Esophagus mucosa (tissue), 1 donor: Measurements from ENCODE around the gene MC1R. TPM values are rescaled to one million over a fixed set of nuclear protein-coding genes. Genes with fewer than 3 reads are reported as not detected.
A peak's percentile ranks its signal among the peaks of the same experiment; 100 is the strongest.

Experiments
- ATAC-seq: fragments of 200-7000 bp; cut with Tn5 transposase; one replicate; pipeline ENCODE4 v1.9.1; 2020
- total RNA-seq: library from RNA; stranded (reverse); gene quantifications from one replicate; pipeline ENCODE4 v1.2.4, GENCODE V29; 2023
- donor health status: DM: yes; HTN: yes; CAD: no.

MC1R gene
- total RNA-seq, 1 donor from 2014 or later, result 1.6 TPM

DNA sequence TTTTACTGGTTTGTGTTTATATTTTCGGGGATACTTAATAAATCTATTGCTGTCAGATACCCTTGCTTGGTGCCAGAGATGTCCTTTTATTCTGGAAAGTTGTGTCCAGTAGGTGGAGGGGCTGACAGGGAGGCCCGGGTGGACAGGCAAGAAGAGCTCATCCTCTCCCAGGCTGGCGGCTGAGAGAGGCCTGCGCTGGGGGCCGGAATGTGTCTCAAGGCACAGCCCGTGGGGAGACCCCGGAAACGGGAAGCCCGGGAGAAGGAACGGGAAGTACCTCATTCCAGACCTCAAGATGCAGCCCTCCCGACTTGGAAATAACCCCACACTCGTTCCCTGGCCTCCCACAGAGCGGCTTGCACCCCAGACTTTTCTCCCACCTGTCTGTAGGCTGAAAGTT, 17.4 kb downstream of the MC1R start:
- ATAC-seq, result no peak

DNA sequence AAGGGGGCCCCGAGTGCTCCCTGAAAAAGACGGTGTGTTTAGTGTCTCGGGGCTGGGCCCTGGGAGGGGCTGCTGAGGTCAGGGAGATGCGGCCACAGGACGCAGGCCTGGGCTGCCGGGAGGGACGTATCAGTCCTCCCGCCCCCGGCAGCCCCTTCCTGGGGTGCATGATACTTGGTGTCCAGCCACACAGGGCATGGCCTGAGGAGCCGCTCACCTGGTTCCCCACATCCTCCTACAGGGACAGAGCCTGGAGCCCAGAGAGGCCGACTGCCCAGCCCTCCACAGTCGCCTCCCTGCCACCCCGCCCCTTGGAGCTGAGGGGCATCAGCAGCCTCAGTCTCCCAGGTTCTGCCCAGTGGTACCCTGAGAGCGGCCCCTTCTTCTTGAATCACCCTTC, 17.8 kb downstream of the MC1R start:
- ATAC-seq, result no peak

DNA sequence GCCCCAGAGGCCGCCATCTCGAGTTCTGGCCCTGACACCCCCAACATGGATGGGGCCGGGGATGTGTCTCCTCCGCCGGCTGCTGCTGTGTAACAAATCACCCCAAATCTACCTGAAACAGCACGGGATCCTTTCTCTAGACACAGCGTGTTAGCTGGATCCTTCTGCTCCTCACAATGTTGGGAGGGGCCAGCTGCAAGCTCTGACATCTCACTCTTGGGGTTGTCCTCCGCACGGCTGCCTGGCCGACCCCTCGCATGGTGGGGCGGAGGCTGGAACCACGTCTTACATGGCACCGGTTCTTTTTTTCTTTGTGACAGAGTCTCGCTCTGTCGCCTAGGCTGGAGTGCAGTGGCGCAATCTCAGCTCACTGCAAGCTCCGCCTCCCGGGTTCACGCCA, 18.3 kb downstream of the MC1R start:
- ATAC-seq, result no peak

DNA sequence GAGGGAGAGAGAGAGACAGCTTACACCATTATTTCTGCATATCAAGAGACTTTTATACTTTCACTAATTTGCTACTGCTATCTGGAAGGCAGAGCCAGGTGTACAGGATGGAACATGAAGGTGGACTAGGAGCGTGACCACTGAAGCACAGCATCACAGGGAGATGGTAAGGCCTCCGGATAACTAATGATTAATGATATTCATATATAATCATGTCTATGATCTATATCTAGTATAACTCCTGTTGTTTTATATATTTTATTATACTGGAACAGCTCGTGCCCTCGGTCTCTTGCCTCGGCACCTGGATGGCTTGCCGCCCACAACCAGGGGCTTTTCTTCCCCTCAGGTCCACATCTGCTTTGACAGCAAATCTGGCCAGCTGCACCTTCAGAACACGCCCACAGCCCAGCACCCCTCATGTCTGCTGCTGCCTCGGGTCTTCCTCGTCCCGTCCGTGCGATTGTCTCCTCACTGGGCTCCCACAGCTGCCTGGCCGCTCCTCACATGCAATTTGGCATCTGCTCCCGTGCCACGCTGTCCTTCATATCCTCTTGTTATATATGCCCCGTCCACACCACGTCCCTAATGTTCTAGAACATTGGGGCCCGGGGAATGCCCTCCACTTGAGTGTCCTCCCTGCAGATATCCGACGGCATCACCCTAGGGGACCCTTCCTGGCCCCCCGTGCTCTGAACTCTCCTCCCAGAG, 19.7 kb downstream of the MC1R start:
- peak; percentile 13 for ATAC-seq

DNA sequence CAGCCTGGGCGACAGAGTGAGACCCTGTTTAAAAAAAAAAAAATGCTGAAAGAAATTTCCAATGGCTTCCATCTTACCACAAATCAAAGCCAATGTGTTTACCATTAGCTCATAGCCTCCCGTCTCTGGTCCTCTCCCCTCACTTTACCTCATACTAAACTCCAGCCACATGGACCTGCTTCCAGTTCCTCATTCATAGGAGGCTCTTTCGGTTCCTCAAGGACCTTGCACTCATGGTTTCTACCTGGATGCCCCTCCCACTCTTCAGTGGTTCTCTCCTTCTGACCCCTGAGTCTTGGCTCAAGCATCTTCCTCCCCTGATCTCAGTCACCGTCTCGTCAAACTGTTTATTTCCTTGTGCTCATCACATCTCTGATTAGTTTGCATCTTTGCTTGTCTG, 26.1 kb downstream of the MC1R start:
- ATAC-seq, result no peak

DNA sequence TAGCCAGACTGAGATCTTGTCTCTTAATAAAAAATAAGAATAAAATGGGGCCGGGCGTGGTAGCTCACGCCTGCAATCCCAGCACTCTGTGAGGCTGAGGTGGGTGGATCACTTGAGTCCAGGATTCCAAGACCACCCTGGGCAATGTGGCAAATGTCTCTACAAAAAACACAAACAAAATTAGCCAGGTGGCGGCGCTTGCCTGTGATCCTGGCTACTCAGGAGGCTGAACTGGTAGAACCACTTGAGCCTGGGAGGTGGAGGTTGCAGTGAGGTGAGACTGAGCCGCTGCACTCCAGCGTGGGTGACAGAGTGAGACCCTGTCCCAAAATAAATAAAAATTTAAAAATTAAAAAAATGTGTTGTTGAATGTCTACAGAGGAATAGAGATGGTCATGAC, 27.0 kb downstream of the MC1R start:
- ATAC-seq, result no peak

DNA sequence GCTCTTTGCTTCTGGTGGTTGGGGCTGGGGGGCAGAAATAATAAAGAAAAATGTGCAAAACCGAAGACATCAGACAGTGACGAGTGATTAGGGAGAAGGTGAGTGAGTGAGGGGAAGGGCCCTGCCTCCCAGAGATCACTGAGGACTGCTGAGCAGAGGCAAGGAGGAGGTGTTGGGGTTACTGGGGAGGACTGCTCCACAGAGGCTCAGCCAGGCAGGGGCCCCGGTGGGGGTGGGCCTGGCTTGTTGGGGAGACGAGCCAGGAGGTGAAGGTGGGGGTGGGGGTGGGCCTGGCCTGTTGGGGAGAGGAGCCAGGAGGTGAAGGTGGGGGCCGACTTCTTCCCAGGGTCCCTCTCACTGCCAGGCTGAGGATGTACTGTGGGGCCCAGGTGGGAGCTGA, 27.9 kb downstream of the MC1R start:
- no peak for ATAC-seq

DNA sequence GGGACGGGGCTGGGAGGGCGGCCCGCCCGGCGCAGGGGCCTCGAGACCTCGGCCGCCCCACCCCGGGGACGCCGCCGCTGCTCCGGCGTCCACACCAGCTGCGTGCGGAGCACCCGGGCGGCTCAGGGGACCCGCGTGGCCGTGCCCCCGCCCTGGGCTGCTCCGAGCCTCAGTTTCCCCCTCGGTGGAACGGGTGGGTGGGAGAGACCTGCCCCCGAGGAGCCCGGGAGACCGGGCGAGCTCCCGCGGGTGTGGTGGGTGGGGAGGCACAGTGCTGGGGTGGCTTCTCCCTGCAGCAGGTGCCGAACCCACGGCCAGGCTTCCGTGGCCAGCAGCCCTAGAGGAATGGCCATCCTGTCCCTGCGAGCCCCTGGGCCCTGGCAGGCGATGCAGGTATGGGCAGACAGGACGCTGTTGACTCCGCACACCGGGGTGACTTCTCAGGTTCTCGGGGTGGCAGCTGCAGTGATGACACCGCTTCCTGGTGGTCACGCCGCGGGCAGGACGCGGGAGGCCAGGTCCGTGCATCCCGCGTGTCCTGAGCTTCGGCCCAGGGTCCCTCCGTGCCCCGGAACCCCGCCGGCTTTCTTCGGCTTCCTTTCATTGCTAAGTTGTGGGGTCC, 30.6 kb downstream of the MC1R start:
- peak; percentile 7 for ATAC-seq

DNA sequence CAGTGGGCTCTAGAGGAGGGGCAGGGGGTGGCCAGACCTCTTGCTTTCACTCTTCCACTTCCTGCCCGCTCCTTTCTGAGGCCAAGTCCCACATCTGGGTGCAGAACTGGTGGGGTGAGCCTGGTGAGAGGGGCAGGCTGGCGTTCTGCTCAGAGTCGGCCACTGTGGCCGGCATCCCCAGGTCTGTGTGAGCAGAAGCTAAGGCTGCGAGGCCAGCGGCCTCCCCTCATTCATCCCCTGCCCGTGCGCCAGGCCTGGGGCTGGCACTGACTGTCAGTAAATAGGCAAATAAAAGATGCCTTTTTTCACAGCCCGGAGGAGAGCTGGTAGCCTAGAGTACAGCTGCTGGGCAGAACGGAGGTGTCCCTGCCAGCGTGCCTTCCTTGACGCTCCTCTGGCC, 31.1 kb downstream of the MC1R start:
- no peak for ATAC-seq

DNA sequence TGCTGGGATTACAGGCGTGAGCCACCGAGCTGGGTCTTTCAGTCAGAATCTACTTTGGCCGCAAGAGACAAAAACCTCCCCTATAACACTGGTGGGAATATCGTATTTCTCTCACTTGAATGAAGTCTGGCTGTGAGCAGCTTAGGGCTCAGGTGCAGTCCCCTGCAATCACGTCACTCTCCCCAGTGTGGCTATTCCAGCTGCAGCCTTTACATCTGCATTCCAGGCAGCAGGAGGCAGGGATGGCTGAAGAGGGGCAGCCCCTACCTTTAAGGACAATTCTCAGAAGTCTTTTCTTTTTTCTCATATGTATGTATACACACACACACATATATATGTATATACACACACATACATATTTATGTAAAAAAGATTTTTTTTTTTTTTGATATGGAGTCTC, 32.8 kb downstream of the MC1R start:
- ATAC-seq, result no peak

DNA sequence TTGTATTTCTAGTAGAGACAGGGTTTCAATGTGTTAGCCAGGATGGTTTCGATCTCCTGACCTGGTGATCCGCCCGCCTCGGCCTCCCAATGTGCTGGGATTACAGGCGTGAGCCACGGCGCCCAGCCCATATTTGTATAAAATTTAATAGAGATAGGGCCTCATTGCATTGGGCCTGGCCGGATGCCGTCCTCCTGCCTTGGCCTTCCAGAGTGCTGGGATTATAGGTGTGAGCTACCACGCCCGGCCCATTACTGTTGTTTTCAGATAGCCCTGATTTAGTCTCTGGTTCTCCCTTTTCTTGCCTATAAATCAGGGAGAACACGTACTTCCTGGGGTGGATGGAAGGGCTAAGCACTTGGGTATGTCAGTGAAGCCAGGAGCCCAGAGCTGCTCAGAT, 33.4 kb downstream of the MC1R start:
- ATAC-seq, result no peak

DNA sequence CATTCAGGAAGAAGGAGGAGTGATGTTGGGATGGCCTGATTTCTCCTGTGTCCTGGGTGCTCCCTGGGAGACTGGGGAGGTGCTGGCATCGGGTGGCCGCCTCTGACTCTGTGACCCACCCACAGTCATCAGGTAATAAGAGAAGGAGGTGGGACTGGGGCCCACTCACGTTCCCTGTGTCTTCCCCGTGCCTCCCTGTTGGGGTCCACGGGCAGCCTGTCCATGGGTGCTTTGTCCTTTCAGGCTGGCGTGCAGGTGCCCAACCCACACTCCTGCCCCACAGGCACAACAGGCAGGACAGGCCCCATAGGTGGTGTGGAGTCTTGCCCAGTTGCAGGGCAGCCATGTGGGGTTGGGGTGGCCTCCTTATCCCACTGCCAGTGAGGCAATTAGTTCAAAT, 33.9 kb downstream of the MC1R start:
- no peak for ATAC-seq

DNA sequence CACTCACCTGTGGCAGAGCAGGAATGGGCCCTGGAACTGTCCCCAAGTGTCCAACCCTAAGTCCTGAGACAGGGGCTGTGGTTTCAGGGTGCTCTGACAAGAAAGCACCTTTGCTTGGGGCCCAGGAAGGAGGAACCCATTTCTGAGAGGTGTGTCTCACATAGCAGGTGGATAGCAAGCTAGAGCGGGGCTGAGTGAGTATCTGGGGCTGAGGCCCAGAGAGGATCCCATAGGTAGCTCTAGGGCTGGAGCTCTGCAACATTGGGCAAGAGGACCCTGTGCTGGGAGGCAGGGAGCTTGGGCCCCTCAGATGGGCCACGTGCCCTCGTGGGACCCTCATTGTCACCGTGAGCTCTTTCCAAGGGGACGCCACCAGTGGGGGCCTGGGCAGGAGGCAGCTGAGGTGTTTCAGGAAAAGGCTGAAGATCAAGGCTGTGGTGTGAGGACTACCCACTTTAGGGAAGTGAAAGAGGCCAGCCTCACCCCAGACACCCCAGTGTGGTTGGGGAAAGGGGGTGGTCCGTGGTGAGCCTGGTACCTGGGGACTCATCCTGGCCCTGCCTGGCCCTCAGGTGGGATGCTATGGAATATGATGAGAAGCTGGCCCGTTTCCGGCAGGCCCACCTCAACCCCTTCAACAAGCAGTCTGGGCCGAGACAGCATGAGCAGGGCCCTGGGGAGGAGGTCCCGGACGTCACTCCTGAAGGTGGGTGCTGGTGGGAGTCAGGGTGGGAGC, 35.2 kb downstream of the MC1R start:
- ATAC-seq, result no peak

DNA sequence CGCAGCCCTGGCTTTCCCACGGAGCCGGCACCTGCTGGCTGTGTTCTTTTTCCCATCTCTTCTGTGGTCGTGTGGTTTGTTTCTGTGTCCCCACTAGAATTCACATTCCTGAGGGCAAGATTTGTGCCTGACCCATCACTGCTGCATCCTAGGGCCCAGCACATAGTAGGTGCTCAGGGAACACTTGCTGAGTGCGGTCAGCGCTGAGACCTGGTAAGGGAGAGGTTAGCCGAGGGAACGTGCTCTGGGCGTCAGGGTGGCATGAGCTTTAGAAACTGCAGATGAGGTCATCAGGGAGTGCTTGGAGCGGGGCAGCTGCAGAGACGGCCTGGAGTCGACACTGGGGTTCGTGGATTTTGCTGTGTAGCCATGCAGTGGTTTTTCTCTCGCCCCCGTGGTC, 35.8 kb downstream of the MC1R start:
- no peak for ATAC-seq

DNA sequence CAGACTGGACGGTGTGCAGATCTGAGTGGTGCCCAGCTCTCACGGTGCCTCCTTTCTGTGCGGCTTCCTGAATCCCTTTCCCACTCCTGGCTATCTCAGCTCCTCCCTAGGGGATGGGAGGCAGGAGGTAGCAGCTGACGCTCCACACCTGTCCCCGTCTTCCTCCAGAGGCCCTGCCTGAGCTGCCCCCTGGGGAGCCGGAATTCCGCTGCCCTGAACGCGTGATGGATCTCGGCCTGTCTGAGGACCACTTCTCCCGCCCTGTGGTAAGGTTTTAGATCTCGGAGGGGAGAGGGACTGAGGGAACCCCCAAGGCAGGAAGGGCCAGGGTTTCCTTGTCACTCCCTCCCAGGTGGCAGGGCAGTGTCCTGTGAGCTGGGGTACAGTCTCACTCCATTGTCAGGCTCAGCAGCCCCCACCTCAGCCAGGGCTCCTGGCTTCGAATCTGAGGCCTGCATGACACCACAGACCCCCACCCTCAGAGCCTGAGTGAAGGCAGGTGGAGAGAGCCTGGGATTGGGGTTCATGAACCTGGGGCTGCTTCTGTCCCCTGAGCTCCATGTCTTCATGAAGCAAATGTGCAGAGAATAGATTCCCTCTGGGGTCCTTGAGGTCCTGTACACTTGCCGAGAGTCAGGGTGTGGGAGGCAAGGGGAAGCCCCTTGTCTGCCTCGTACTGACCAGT, 36.5 kb downstream of the MC1R start:
- ATAC-seq, result no peak

DNA sequence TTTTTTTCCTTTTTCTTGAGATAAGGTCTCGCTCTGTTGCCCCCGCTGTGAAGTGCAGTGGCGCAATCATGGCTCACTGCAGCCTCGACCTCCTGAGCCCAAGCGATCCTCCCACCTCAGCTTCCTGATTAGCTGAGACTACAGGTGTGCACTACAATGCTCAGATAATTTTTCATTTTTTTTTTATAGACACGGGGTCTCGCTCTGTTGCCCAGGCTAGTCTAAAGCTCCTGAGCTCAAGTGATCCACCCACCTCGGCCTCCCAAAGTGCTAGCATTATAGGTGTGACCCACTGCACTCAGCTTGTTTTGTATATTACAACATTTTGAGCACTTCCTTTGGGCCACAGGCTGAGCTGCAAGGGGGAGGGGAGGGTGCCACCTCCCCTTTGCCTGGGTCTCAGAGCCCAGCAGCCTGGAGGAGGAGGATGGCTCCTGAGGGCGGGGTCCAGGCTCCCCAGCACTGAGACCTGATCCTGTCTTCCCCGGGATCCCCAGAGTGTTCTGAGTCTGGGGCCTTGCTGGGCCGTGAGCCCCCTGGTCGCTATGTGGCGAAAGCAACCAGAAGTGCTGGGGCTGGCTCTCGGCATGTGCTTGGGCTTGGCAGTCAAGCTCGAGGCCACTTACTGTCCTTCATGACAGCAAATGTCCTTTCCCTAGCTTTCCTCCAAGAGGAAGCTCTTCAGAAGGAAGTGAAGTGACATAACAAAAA, 38.0 kb downstream of the MC1R start:
- no peak for ATAC-seq

DNA sequence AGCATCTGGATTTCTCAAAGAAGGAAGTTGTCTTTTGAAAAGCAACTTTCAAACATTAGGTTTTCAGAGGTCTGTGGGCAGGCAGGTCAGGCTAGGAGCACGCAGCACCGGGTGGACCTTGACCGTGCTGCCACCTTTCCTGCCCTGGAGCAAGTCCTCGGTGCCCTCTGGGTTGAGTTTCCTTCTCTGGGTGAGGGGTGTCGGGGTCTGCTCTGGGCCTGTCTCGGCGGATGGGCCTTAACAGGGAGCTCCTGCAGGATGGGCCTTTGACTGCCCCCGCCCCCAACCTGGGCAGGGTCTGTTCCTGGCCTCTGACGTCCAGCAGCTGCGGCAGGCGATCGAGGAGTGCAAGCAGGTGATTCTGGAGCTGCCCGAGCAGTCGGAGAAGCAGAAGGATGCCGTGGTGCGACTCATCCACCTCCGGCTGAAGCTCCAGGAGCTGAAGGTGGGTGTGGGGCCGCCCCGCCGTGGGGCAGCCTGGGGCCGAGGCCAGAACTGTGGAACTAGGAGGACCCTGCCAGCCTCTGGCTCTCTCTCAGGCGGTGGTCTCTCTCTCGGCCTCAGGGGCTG, 38.6 kb downstream of the MC1R start:
- ATAC-seq, result no peak

DNA sequence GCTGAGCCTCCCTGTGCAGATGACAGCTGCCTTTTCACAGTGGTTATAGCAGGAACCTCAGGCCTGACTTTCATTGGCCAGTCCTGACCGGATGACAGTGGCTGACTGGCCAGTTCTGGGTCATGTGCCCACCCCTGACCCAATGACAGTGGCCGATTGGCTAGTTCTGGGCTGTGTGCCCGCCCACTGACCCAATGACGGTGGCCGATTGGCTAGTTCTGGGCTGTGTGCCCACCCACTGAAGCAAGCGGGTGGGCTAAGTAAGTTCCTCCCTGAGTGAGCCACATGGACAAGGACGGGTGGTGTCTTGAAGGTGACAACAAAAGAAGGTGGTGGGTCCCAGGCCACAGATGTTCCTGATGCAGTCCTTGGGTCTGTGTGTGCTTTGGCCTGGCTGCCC, 39.4 kb downstream of the MC1R start:
- ATAC-seq, result no peak

DNA sequence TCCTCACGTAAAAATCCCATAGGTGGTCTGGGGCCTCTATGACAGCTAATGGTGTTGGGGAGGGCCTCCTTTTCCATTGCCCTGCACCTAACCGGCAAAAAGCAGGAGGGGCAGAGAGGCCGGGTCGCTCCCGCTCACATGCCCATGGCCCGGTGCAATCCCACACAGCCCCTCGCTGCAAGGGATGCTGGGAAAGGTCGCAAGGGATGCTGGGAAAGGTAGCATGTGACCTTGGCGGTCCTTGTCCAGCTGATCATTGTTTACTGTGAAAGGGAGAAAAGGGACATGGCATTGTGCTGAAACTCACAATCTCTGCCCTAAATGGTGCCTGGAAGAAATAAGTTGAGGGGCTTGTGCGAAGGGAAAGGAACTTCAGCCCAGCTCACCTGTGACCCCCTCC, 39.9 kb downstream of the MC1R start:
- no peak for ATAC-seq

DNA sequence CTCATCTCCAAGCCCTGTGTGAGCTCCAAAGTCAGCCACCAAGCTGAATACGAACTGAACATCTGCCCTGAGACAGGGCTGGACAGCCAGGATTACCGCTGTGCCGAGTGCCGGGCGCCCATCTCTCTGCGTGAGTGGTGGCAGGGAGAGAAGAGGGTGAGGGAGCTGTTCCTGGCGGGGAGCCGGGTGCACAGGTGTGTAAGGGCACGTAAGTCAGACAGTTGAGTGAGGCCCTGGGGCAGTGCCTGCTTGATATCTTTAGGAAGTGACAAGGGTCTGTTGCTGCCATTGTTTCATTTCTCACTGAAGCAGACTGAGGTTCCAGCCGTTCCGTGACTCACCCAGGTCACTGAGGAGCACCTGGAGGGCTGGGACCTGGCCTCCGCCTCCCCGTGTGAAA, 42.3 kb downstream of the MC1R start:
- no peak for ATAC-seq

DNA sequence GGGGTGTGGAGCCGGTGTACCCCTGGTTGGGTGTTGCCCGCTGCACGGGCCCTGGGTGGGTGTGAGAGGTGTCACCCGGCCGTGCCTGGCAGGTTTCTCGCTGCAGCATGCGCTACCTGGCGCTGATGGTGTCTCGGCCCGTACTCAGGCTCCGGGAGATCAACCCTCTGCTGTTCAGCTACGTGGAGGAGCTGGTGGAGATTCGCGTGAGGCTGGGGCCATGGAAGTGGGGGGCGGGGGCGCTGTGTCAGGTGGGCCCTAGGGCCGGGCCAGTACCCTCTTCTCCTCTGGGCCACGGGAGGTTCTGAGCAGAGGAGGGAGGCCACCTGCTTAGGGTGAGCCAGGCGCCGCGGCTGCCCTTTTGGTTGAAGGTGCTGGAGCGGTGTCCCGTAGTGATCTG, 43.3 kb downstream of the MC1R start:
- ATAC-seq, result no peak

DNA sequence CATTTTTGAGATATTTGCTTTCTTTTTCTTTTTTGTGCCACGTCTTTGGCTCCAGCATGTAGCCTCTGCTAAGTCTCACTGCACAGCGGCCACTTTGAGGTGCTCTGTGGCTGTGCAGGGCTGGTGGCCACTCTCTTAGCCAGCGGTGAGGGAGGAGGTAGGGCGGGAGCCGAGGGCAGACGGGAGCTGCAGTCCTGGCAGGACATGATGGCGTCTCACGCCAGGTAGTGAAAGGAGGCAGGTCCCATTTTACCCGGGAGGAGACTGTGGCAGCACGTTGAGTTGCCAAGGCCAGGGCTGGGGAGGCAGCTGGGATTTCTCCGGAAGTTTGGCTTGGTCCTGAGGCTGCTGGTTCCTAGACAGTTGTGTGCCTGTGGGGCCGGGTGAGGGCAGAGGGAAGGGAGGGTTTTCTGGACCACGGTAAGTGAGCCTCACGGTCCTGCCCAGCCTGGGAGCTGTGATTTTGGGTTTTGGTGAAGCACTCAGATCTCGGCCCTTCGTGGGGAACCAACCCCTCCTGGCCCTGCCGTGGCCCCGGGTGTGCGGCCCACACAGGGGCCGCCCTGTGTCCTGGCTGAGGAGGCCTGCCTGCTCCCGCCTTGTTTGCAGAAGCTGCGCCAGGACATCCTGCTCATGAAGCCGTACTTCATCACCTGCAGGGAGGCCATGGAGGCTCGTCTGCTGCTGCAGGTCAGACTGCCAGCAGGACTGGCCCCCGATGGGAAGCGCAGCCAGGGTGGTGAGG, 44.3 kb downstream of the MC1R start:
- no peak for ATAC-seq
